ENCODE measurements around the gene SRRM4.

DNA sequence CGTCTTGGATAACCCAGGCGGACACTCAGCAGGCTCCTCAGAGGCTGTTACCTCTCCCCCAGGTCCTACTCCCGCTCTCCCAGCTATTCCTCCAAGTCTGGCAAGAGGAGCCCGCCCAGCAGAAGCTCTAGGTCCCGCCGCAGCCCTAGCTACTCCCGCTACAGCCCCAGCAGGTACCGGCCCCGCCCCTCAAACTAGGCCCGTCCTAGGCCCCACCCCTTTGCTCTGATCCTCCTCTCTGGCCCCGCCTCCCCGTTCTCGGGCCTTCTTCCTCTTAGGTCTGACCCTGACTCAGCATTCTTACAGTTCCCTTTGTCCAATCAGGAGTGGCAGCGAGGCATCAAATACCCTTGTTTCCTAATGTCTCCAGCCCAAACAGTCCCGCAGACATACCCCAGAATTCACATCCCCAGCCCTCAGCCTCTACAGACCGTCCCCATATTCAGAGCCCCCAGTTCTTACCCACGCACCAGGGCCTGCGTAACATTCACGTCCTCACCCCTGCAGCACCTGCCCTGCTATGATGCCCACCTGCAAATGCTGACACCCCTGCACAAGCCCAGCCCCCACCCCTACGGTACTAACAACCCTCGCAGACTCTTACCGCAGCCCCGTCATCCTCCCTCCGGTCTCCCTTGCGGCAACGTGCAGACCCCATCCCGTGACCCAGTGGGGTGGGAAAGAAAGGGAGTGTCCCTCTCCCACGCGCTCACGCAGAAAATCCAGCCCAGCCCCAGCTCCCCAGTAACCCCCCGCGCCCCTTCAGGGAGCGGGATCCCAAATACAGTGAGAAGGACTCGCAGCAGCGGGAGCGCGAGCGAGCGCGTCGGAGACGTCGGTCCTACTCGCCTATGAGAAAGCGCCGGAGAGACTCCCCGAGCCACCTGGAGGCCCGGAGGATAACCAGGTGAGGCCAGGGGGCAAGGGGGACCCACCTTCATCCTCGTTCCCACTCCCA, 172.4 kb downstream of the SRRM4 start:
- no peak for TF ChIP-seq EGR1 (IDR thresholded peaks at IDR 0.05)
- TF ChIP-seq YY1 (IDR thresholded peaks at IDR 0.05; ENCODE audit: low read depth): no peak
- TF ChIP-seq TAF1 (IDR thresholded peaks at IDR 0.05; ENCODE audit: low read depth): no peak
- TF ChIP-seq EP300 (IDR thresholded peaks at IDR 0.05; ENCODE audit: borderline replicate concordance): no peak
- TF ChIP-seq TCF12 (IDR thresholded peaks at IDR 0.05; ENCODE audit: low read depth): no peak
- no peak for TF ChIP-seq USF1 (IDR thresholded peaks at IDR 0.05)
- TF ChIP-seq TEAD4 (IDR thresholded peaks at IDR 0.05): no peak
- TF ChIP-seq, protein P1, sequence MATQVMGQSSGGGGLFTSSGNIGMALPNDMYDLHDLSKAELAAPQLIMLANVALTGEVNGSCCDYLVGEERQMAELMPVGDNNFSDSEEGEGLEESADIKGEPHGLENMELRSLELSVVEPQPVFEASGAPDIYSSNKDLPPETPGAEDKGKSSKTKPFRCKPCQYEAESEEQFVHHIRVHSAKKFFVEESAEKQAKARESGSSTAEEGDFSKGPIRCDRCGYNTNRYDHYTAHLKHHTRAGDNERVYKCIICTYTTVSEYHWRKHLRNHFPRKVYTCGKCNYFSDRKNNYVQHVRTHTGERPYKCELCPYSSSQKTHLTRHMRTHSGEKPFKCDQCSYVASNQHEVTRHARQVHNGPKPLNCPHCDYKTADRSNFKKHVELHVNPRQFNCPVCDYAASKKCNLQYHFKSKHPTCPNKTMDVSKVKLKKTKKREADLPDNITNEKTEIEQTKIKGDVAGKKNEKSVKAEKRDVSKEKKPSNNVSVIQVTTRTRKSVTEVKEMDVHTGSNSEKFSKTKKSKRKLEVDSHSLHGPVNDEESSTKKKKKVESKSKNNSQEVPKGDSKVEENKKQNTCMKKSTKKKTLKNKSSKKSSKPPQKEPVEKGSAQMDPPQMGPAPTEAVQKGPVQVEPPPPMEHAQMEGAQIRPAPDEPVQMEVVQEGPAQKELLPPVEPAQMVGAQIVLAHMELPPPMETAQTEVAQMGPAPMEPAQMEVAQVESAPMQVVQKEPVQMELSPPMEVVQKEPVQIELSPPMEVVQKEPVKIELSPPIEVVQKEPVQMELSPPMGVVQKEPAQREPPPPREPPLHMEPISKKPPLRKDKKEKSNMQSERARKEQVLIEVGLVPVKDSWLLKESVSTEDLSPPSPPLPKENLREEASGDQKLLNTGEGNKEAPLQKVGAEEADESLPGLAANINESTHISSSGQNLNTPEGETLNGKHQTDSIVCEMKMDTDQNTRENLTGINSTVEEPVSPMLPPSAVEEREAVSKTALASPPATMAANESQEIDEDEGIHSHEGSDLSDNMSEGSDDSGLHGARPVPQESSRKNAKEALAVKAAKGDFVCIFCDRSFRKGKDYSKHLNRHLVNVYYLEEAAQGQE (IDR thresholded peaks at IDR 0.05; ENCODE audit: low read depth): no peak
- no peak for TF ChIP-seq CEBPB (IDR thresholded peaks at IDR 0.05)
- TF ChIP-seq ZBTB7A (IDR thresholded peaks at IDR 0.05; ENCODE audit: low read depth): no peak
- TF ChIP-seq, protein P2, sequence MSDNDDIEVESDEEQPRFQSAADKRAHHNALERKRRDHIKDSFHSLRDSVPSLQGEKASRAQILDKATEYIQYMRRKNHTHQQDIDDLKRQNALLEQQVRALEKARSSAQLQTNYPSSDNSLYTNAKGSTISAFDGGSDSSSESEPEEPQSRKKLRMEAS (IDR thresholded peaks at IDR 0.05): no peak
- TF ChIP-seq RAD21 (IDR thresholded peaks at IDR 0.05; ENCODE audit: low read depth): no peak
- no peak for TF ChIP-seq CREB1 (IDR thresholded peaks at IDR 0.05; ENCODE audit: low read depth)
